Raji (cell line): ENCODE data around the gene TOX2.

Experiments used
- POLR2A ChIP-seq: IDR thresholded peaks from 2 replicates; pipeline ENCODE4 v1.6.1; 2011; ENCODE audit warnings: low read depth, low read length, control low read depth; ENCODE audit not compliant: insufficient read depth

The TOX2 gene

GRCh38 chr20:43985608-43986316 lies 71.1 kb downstream of the TOX2 start:
- TF ChIP-seq POLR2A, result no peak

- TF ChIP-seq POLR2A, result no peak
These were observed 72.4 kb downstream of the TOX2 start for GRCh38 chr20:43987018-43987417.

GRCh38 chr20:43987531-43987930 lies 72.9 kb downstream of the TOX2 start:
- no peak for TF ChIP-seq POLR2A

GRCh38 chr20:43988451-43988850 lies 73.8 kb downstream of the TOX2 start:
- no peak for TF ChIP-seq POLR2A

- no peak for TF ChIP-seq POLR2A
These were observed 74.2 kb downstream of the TOX2 start for GRCh38 chr20:43988867-43989266.

- no peak for TF ChIP-seq POLR2A
These were observed 76.6 kb downstream of the TOX2 start for GRCh38 chr20:43991261-43991660.

- TF ChIP-seq POLR2A, result no peak
These were observed 77.3 kb downstream of the TOX2 start for GRCh38 chr20:43991982-43992381.

GRCh38 chr20:43992885-43993284 lies 78.2 kb downstream of the TOX2 start:
- no peak for TF ChIP-seq POLR2A

GRCh38 chr20:43993560-43993959 lies 78.9 kb downstream of the TOX2 start:
- TF ChIP-seq POLR2A, result no peak

GRCh38 chr20:43994486-43995100 lies 79.9 kb downstream of the TOX2 start:
- TF ChIP-seq POLR2A, result no peak

- no peak for TF ChIP-seq POLR2A
These were observed 81.0 kb downstream of the TOX2 start for GRCh38 chr20:43995645-43996044.

GRCh38 chr20:43996240-43996930 lies 81.7 kb downstream of the TOX2 start:
- no peak for TF ChIP-seq POLR2A

- no peak for TF ChIP-seq POLR2A
These were observed 85.2 kb downstream of the TOX2 start for GRCh38 chr20:43999848-44000247.

GRCh38 chr20:44001667-44002596 lies 87.3 kb downstream of the TOX2 start:
- TF ChIP-seq POLR2A, result no peak

GRCh38 chr20:44002861-44003260 lies 88.2 kb downstream of the TOX2 start:
- no peak for TF ChIP-seq POLR2A
